Ascending aorta (tissue), 2 donors: Measurements from ENCODE around the gene CCL11. TPM values are rescaled to one million over a fixed set of nuclear protein-coding genes. Genes with fewer than 3 reads are reported as not detected.

Experiments used
- DNase-seq, 2 donors: peaks; one replicate each; pipeline ENCODE4 v3.0.0-alpha.2; 2019; ENCODE audit warnings: low spot score in 2 of 2
- H3K27ac ChIP-seq, 2 donors: fragments of 200-600 bp; sonication (generic); one replicate each; pipeline ENCODE4 v1.5.1; 2016 to 2017; ENCODE audit warnings: mild to moderate bottlenecking in 1 of 2
- H3K27me3 ChIP-seq: fragments of 200-600 bp; sonication (generic); one replicate; pipeline ENCODE4 v1.5.1; 2017
- H3K36me3 ChIP-seq, 2 donors: fragments of 200-600 bp; sonication (generic); one replicate each; pipeline ENCODE4 v1.5.1; 2016
- H3K4me1 ChIP-seq, 2 donors: fragments of 200-600 bp; sonication (generic); one replicate each; pipeline ENCODE4 v1.5.1; 2016 to 2017; ENCODE audit warnings: mild to moderate bottlenecking in 1 of 2
- H3K4me3 ChIP-seq, 2 donors: fragments of 200-600 bp; sonication (generic); one replicate each; pipeline ENCODE4 v1.5.1; 2016 to 2017; ENCODE audit warnings: mild to moderate bottlenecking in 1 of 2
- H3K9me3 ChIP-seq, 2 donors: fragments of 200-600 bp; sonication (generic); one replicate each; pipeline ENCODE4 v1.5.1; 2016
- CTCF ChIP-seq, 3 experiments: fragments of 200-600 bp in 2 of 3; fragments of 450-650 bp in 1 of 3; sonication (generic) in 2 of 3; IDR thresholded peaks; one replicate each; pipeline ENCODE4 v1.5.1; 2016 to 2019; ENCODE audit warnings: antibody characterized with exemption in 3 of 3, mild to moderate bottlenecking in 1 of 3, moderate library complexity in 1 of 3
- intact Hi-C: fragments of 100-400 bp; cut with DNase I; formaldehyde crosslinking; loops from one replicate; pipeline ENCODE4 v1.15.1; 2023
- total RNA-seq: library from RNA; depleted of rRNA; stranded (reverse); fragments of >200 nt; gene quantifications from one replicate; pipeline ENCODE4 v1.1.0, GENCODE V29; 2016

CCL11 gene
- total RNA-seq, 1 donor from 2014 or later: not detected

GRCh38 chr17:34248511-34249024, 37.0 kb upstream of the CCL11 start:
- Histone ChIP-seq H3K36me3 (no peaks in the 10 kb centered on the region), H3K4me3 (no peak overlapping the region), H3K27me3 (no peaks in the 10 kb centered on the region), H3K9me3 (no peaks in the 10 kb centered on the region), H3K4me1 (peaks cover 46 to 61% of the 10 kb centered on the region in 2 donors), H3K27ac (peak overlapping the region; percentile 76 to 87)
- no peak for DNase-seq
- intact Hi-C loops: loop anchor here (5.0 kb wide), 1 partner anchor 59 kb away; no protein-coding TSS in a partner anchor
- TF ChIP-seq CTCF (IDR thresholded peaks at IDR 0.05): no peak

GRCh38 chr17:34249061-34249460, 36.5 kb upstream of the CCL11 start:
- Histone ChIP-seq H3K27ac (peak overlapping the region; percentile 68 to 87), H3K36me3 (no peaks in the 10 kb centered on the region), H3K4me3 (no peak overlapping the region), H3K4me1 (peaks cover 48 to 65% of the 10 kb centered on the region in 2 donors), H3K27me3 (no peaks in the 10 kb centered on the region), H3K9me3 (no peaks in the 10 kb centered on the region)
- no peak for DNase-seq
- no peak for TF ChIP-seq CTCF (IDR thresholded peaks at IDR 0.05)
- intact Hi-C loops: loop anchor here (5.0 kb wide), 1 partner anchor 58 kb away; no protein-coding TSS in a partner anchor

GRCh38 chr17:34249478-34249877, 36.1 kb upstream of the CCL11 start:
- peaks cover 52 to 69% of the 10 kb centered on the region in 2 donors for H3K4me1 ChIP-seq

GRCh38 chr17:34251186-34251585, 34.4 kb upstream of the CCL11 start:
- H3K4me3 ChIP-seq: no peak overlapping the region
- TF ChIP-seq CTCF (IDR thresholded peaks at IDR 0.05): no peak
- no peak for DNase-seq
- H3K27me3 ChIP-seq: no peaks in the 10 kb centered on the region
- peaks cover 55 to 82% of the 10 kb centered on the region in 2 donors for H3K4me1 ChIP-seq
- peak overlapping the region; percentile 87 to 89 for H3K27ac ChIP-seq
- H3K36me3 ChIP-seq: no peaks in the 10 kb centered on the region
- no peaks in the 10 kb centered on the region for H3K9me3 ChIP-seq
- intact Hi-C loops: loop anchor here (5.0 to 10.0 kb wide), 4 partner anchors 771 to 1554 kb away; partner anchors contain the start of genes SLFN5 and TAF15

More at GRCh38 chr17:34249478-34249877, 36.1 kb upstream of the CCL11 start:
- Histone ChIP-seq H3K27me3 (no peaks in the 10 kb centered on the region), H3K9me3 (no peaks in the 10 kb centered on the region), H3K36me3 (no peaks in the 10 kb centered on the region), H3K27ac (peak overlapping the region; percentile 68 to 87), H3K4me3 (no peak overlapping the region)
- no peak for TF ChIP-seq CTCF (IDR thresholded peaks at IDR 0.05)
- intact Hi-C loops: loop anchor here (5.0 kb wide), 1 partner anchor 58 kb away; no protein-coding TSS in a partner anchor
- DNase-seq: no peak

GRCh38 chr17:34252095-34252443, 33.5 kb upstream of the CCL11 start:
- Histone ChIP-seq H3K4me3 (peak overlapping the region in 1 of 2 donors; percentile 8), H3K4me1 (peaks cover 55 to 84% of the 10 kb centered on the region in 2 donors), H3K27me3 (no peaks in the 10 kb centered on the region), H3K36me3 (no peaks in the 10 kb centered on the region), H3K9me3 (no peaks in the 10 kb centered on the region), H3K27ac (peak overlapping the region; percentile 87 to 89)
- no peak for DNase-seq
- no peak for TF ChIP-seq CTCF (IDR thresholded peaks at IDR 0.05)
- intact Hi-C loops: loop anchor here (2.0 to 10.0 kb wide), 5 partner anchors 770 to 1553 kb away; partner anchors contain the start of genes SLFN12, SLFN5 and TAF15
